GM12873 (cell line): ENCODE data around the gene NAALADL2.

ENCODE experiments used
- TF ChIP-seq, protein P1 (sequence below): IDR thresholded peaks from 2 replicates; pipeline ENCODE4 v1.5.1; 2012; ENCODE audit warnings: low read depth, mild to moderate bottlenecking, moderate library complexity, low read length, control low read depth; ENCODE audit not compliant: insufficient read depth; ENCODE audit errors: missing control alignments

Gene NAALADL2

DNA sequence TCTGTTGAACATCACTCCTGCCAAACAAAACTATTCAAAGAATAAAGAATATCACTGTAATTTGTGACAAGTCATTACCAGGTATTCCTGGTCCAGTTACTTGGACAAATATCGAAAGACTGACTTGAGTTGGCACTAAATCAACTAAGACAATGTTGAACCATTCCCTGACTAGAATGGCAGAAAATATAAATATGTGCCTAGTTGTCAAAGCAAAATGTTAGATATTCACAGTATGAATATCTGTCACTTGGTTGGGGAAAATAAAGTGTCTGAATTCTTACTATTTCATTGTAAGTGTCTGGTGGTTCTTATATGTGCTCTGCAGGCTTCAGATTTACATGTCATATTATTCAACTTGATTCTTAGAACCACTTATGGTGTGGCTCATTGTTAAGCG, 470.2 kb downstream of the NAALADL2 start:
- TF ChIP-seq, protein P1, sequence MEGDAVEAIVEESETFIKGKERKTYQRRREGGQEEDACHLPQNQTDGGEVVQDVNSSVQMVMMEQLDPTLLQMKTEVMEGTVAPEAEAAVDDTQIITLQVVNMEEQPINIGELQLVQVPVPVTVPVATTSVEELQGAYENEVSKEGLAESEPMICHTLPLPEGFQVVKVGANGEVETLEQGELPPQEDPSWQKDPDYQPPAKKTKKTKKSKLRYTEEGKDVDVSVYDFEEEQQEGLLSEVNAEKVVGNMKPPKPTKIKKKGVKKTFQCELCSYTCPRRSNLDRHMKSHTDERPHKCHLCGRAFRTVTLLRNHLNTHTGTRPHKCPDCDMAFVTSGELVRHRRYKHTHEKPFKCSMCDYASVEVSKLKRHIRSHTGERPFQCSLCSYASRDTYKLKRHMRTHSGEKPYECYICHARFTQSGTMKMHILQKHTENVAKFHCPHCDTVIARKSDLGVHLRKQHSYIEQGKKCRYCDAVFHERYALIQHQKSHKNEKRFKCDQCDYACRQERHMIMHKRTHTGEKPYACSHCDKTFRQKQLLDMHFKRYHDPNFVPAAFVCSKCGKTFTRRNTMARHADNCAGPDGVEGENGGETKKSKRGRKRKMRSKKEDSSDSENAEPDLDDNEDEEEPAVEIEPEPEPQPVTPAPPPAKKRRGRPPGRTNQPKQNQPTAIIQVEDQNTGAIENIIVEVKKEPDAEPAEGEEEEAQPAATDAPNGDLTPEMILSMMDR = no peak

DNA sequence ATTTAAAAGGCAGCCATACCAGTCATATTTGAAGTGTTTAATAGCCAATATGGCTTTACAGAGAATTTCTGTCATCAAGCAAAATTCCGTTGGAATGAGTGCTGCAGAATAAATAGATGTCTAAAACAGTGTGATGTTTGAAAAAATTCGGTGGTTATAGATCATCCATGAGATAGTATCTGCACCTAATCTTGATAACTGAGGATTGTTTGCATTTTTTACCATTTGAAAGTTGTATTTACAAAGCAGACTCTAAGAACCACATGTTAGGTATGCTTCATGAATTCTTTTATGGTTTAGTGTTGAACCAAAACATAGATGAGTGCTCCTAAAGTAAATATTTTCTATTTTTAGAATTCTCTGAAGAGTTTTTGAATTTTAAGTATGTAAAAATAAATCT, 476.1 kb downstream of the NAALADL2 start:
- TF ChIP-seq, protein P1 = no peak

- TF ChIP-seq, protein P1 = no peak
Observed at GRCh38 chr3:175336406-175337133, 477.4 kb downstream of the NAALADL2 start.

DNA sequence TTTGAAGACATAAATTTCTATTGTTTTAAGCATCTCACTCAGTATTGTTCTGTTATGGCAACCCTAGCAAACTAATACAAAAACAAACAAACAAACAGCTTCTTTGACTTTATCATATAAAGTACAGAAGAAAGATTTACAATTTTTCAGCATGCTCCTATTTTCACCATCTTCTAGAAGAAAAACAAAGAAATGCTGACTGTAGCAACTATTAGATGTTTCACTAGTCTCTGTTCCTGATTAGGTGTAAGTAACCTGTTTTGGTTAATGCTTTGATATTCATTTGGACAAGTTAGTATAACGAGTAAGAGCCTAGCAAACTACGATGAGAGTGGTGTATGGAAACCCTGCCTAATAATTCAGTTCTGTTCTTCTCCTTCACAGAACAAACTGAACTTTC, 478.5 kb downstream of the NAALADL2 start:
- TF ChIP-seq, protein P1 = no peak

DNA sequence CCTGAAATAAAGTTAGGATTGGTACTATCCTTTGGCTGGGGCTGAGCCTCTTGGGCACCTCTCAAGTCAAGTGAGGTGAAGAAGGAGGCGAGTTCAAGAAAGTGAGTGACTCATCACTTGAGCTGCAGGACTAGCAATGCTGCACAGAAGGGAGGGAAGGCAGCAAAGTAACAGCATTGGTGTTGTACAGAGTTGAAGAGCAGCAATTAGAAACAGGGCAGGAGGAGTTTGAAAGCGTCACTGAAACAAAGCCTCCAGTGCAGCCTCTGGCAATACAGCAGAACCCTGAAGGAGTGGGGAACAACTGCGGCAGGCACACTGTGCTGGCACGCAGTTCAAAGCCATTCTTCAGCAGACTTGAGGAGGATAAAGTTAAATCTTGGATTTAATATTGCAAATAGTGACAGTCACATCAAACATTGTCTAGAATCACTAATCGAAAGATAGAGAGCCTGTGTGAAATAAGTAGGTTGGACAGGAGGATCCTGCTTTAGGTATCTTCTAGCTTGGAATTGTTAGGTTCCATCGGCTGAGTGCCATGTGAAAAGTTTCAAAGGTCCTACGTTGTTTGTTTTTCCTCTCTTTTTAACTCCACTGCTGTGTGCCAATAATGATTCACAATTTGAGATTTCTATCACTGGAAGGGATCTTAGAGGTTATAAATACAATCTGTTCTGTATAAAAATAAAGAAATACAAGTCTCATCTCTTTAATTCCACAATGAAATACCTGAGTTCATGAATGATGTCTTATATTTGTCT, 479.8 kb downstream of the NAALADL2 start:
- TF ChIP-seq, protein P1 = no peak

- TF ChIP-seq, protein P1 = no peak
Observed at GRCh38 chr3:175340338-175341015, 481.3 kb downstream of the NAALADL2 start.

DNA sequence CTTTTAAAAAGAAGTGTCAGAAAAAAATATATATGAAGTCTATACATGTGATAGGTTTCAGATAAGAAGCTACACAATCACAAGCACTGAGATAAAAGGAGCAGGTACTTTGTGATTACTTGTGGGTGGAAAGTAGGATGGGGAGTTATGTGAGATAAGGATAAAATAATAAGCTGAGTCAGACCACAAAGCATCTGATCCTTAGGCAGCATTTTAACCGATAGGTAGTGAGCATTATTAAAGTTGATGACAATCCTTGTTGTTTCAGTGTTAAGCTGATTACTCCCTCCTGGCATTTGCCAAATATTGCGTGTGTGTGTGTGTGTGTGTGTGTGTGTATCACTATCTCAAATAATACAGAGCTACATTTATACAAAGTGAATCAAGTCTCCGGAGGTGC, 483.1 kb downstream of the NAALADL2 start:
- TF ChIP-seq, protein P1 = no peak
